ENCODE measurements around the gene ST6GAL1. TPM values are rescaled to one million over a fixed set of nuclear protein-coding genes. Genes with fewer than 3 reads are reported as not detected.
A peak's percentile ranks its signal among the peaks of the same experiment; 100 is the strongest.

The ST6GAL1 gene
- total RNA-seq, 2 donors from 2014 or later = 46.6 to 67.1 TPM

GRCh38 chr3:187025254-187025655, 94.9 kb downstream of the ST6GAL1 start:
- intact Hi-C loops (cut with DNase I) = no loop called here
- peak in 1 of 2 donors; percentile 36 for ATAC-seq
- no peak for DNase-seq

- no peak for DNase-seq
- peak in 1 of 2 donors; percentile 22 for ATAC-seq
- intact Hi-C loops (cut with DNase I) = no loop called here
These were observed 95.5 kb downstream of the ST6GAL1 start for GRCh38 chr3:187025656-187026316.

- ATAC-seq = no peak
- intact Hi-C loops (cut with DNase I) = no loop called here
- DNase-seq = no peak
These were observed 96.0 kb downstream of the ST6GAL1 start for GRCh38 chr3:187026317-187026670.

GRCh38 chr3:187027531-187028278, 97.4 kb downstream of the ST6GAL1 start:
- DNase-seq = no peak
- peak in 1 of 2 donors; percentile 7 for ATAC-seq
- intact Hi-C loops (cut with DNase I) = no loop called here

GRCh38 chr3:187031934-187032333, 101.6 kb downstream of the ST6GAL1 start:
- DNase-seq = no peak
- intact Hi-C loops (cut with DNase I) = no loop called here
- ATAC-seq = no peak

GRCh38 chr3:187036394-187036793, 106.1 kb downstream of the ST6GAL1 start:
- ATAC-seq = no peak
- no peak for DNase-seq
- intact Hi-C loops (cut with DNase I) = no loop called here

- intact Hi-C loops (cut with DNase I) = no loop called here
- ATAC-seq (no peak), DNase-seq (no peak)
These were observed 108.9 kb downstream of the ST6GAL1 start for GRCh38 chr3:187039100-187039722.

- ATAC-seq = no peak
- no peak for DNase-seq
- intact Hi-C loops (cut with DNase I) = loop anchor here in 1 of 2 donors (10.0 kb wide), 1 partner anchor 105 kb away; the partner anchor contains the start of gene ST6GAL1
These were observed 109.5 kb downstream of the ST6GAL1 start for GRCh38 chr3:187039723-187040414.

GRCh38 chr3:187040516-187041361, 110.4 kb downstream of the ST6GAL1 start:
- intact Hi-C loops (cut with DNase I) = loop anchor here in 1 of 2 donors (10.0 kb wide), 1 partner anchor 106 kb away; the partner anchor contains the start of gene ST6GAL1
- DNase-seq (no peak), ATAC-seq (peak in 1 of 2 donors; percentile 72)

GRCh38 chr3:187041362-187042307, 111.3 kb downstream of the ST6GAL1 start:
- intact Hi-C loops (cut with DNase I) = loop anchor here in 1 of 2 donors (10.0 kb wide), 1 partner anchor 107 kb away; the partner anchor contains the start of gene ST6GAL1
- DNase-seq (no peak), ATAC-seq (peak; percentile 53 to 69)

GRCh38 chr3:187042346-187042745, 112.0 kb downstream of the ST6GAL1 start:
- ATAC-seq = no peak
- intact Hi-C loops (cut with DNase I) = loop anchor here in 1 of 2 donors (10.0 kb wide), 1 partner anchor 108 kb away; the partner anchor contains the start of gene ST6GAL1
- no peak for DNase-seq

- DNase-seq (no peak), ATAC-seq (no peak)
- intact Hi-C loops (cut with DNase I) = loop anchor here in 1 of 2 donors (10.0 kb wide), 1 partner anchor 108 kb away; the partner anchor contains the start of gene ST6GAL1
These were observed 112.6 kb downstream of the ST6GAL1 start for GRCh38 chr3:187042874-187043458.

- intact Hi-C loops (cut with DNase I) = loop anchor here in 1 of 2 donors (10.0 kb wide), 1 partner anchor 109 kb away; the partner anchor contains the start of gene ST6GAL1
- no peak for DNase-seq
These were observed 113.9 kb downstream of the ST6GAL1 start for GRCh38 chr3:187044206-187044605.

GRCh38 chr3:187044867-187045552, 114.7 kb downstream of the ST6GAL1 start:
- DNase-seq (peak; percentile 73), ATAC-seq (no peak)
- intact Hi-C loops (cut with DNase I) = loop anchor here in 1 of 2 donors (10.0 kb wide), 1 partner anchor 110 kb away; the partner anchor contains the start of gene ST6GAL1

More at GRCh38 chr3:187044206-187044605, 113.9 kb downstream of the ST6GAL1 start:
- ATAC-seq = no peak

- DNase-seq (no peak), ATAC-seq (no peak)
- intact Hi-C loops (cut with DNase I) = loop anchor here in 1 of 2 donors (10.0 kb wide), 1 partner anchor 111 kb away; the partner anchor contains the start of gene ST6GAL1
These were observed 115.7 kb downstream of the ST6GAL1 start for GRCh38 chr3:187046033-187046432.

Measured in left cardiac atrium (tissue), 4 donors.